HG03457 (cell line): ENCODE data around the gene CXorf65.

Experiments used
- ATAC-seq: cut with Tn5 transposase; IDR thresholded peaks from one replicate; pipeline ENCODE4 v1.9.1; 2021; ENCODE audit warnings: moderate number of reproducible peaks; ENCODE audit not compliant: unreplicated experiment

CXorf65 gene

GRCh38 chrX:71106427-71106826 is at the start of gene CXorf65:
Gene CXorf65, minus strand, starts transcription at chrX:71106740. Its CDS starts 184 bp downstream, at chrX:71106556.
- no peak for ATAC-seq

- ATAC-seq: no peak
Observed at GRCh38 chrX:71154641-71155040, 48.1 kb upstream of the CXorf65 start.

- no peak for ATAC-seq
Observed at GRCh38 chrX:71154196-71154595, 47.7 kb upstream of the CXorf65 start.

GRCh38 chrX:71151366-71151765 is 44.8 kb upstream of the CXorf65 start:
- no peak for ATAC-seq

GRCh38 chrX:71148278-71148663 is 41.7 kb upstream of the CXorf65 start:
- ATAC-seq: no peak

GRCh38 chrX:71147496-71148277 is 41.1 kb upstream of the CXorf65 start:
- no peak for ATAC-seq

GRCh38 chrX:71144651-71145050 is 38.1 kb upstream of the CXorf65 start, which contains the start of gene NLGN3:
Gene NLGN3, plus strand, starts transcription at chrX:71144841. Its CDS starts 2,909 bp downstream, at chrX:71147750.
- no peak for ATAC-seq

- ATAC-seq: no peak
Observed at GRCh38 chrX:71143508-71143907, 37.0 kb upstream of the CXorf65 start.

GRCh38 chrX:71140440-71140839 is 33.9 kb upstream of the CXorf65 start:
- no peak for ATAC-seq

- no peak for ATAC-seq
Observed at GRCh38 chrX:71131510-71131909, 25.0 kb upstream of the CXorf65 start.

- ATAC-seq: no peak
Observed at GRCh38 chrX:71128915-71129765, 22.6 kb upstream of the CXorf65 start.

GRCh38 chrX:71128166-71128833 is 21.8 kb upstream of the CXorf65 start:
- no peak for ATAC-seq

GRCh38 chrX:71118985-71119535 is 12.5 kb upstream of the CXorf65 start:
- no peak for ATAC-seq

- peak; percentile 83 for ATAC-seq
Observed at GRCh38 chrX:71118032-71118984, 11.8 kb upstream of the CXorf65 start, which contains the start of gene MED12. Gene MED12, plus strand, starts transcription at chrX:71118596. Its CDS starts 159 bp downstream, at chrX:71118755.

GRCh38 chrX:71117358-71117757 is 10.8 kb upstream of the CXorf65 start:
- ATAC-seq: no peak

- ATAC-seq: peak; percentile 29
Observed at GRCh38 chrX:71111921-71112431, 5.4 kb upstream of the CXorf65 start.

GRCh38 chrX:71111141-71111843 is 4.8 kb upstream of the CXorf65 start, which contains the start of gene IL2RG:
Gene IL2RG, minus strand, starts transcription at chrX:71111577. Its CDS starts 38 bp downstream, at chrX:71111539.
- ATAC-seq: peak; percentile 76

- no peak for ATAC-seq
Observed at GRCh38 chrX:71109051-71109450, 2.5 kb upstream of the CXorf65 start.
